Heart right ventricle (tissue), 16 donors: ENCODE measurements around the gene BIN1. TPM values are rescaled to one million over a fixed set of nuclear protein-coding genes. Genes with fewer than 3 reads are reported as not detected.

Source experiments
- ATAC-seq, 8 donors: fragments of 200-7000 bp; cut with Tn5 transposase; one replicate each; pipeline ENCODE4 v1.9.1; 2020; ENCODE audit warnings: mild to moderate bottlenecking in 8 of 8, moderate library complexity in 8 of 8, moderate number of reproducible peaks in 1 of 8
- DNase-seq, 2 donors: peaks; one replicate each; pipeline ENCODE4 v3.0.0-alpha.2; 2020
- H3K27ac ChIP-seq, 10 donors: fragments of 200-600 bp; sonication (generic) in 2 of 10; one replicate each; pipeline versions ENCODE4 v1.5.0 to v1.8.0; 2020 to 2022; ENCODE audit warnings: mild to moderate bottlenecking in 3 of 10
- H3K27me3 ChIP-seq, 7 donors: fragments of 200-600 bp; one replicate each; pipeline ENCODE4 v1.8.0; 2021 to 2022; ENCODE audit warnings: mild to moderate bottlenecking in 2 of 7
- H3K36me3 ChIP-seq, 9 donors: fragments of 200-600 bp; sonication (generic) in 1 of 9; one replicate each; pipeline versions ENCODE4 v1.5.0 to v1.8.0; 2020 to 2022; ENCODE audit warnings: mild to moderate bottlenecking in 2 of 9
- H3K4me1 ChIP-seq, 9 donors: fragments of 200-600 bp; sonication (generic) in 1 of 9; one replicate each; pipeline versions ENCODE4 v1.5.0 to v1.8.0; 2020 to 2022; ENCODE audit warnings: mild to moderate bottlenecking in 4 of 9
- H3K4me3 ChIP-seq, 10 donors: fragments of 200-600 bp; sonication (generic) in 2 of 10; one replicate each; pipeline versions ENCODE4 v1.5.0 to v1.8.0; 2020 to 2022; ENCODE audit warnings: mild to moderate bottlenecking in 7 of 10, moderate library complexity in 2 of 10
- H3K9me3 ChIP-seq, 11 donors: fragments of 200-600 bp in 10 of 11; sonication (generic) in 2 of 11; one replicate each; pipeline versions ENCODE4 v1.5.0 to v1.8.0; 2013 to 2022; ENCODE audit warnings: mild to moderate bottlenecking in 2 of 11, control low read depth in 1 of 11, moderate library complexity in 1 of 11
- CTCF ChIP-seq, 9 donors: fragments of 200-600 bp; sonication (generic) in 2 of 9; IDR thresholded peaks; one replicate each; pipeline versions ENCODE4 v1.5.0 to v1.8.0; 2021 to 2022; ENCODE audit warnings: antibody characterized with exemption in 9 of 9, mild to moderate bottlenecking in 5 of 9, moderate library complexity in 1 of 9
- WGBS, 2 donors: extraction: QIAGEN DNeasy Blood & Tissue Kit; methylation state at CpG; one replicate each; pipeline ENCODE4 v1.1.7; 2013; ENCODE audit warnings: inconsistent platforms in 1 of 2; 5-methylcytosine and 5-hydroxymethylcytosine counted together
- intact Hi-C, 10 donors: fragments of 100-400 bp; cut with DNase I; formaldehyde crosslinking; loops; one replicate each; pipeline versions ENCODE4 v1.11.1 to v1.14.2; 2022
- polyA plus RNA-seq, 2 donors: library from polyadenylated mRNA; stranded (reverse); fragments of 200-250 nt; gene quantifications; one replicate each; pipeline ENCODE4 v1.2.3, GENCODE V29; 2013
- total RNA-seq, 10 donors: library from RNA; stranded (reverse); fragmentation: NEBNext Ultra II Directional in 3 of 10; extraction: Animal tissue kit (Norgen Biotek cat#: 25700) in 3 of 10; gene quantifications; one replicate each; pipeline versions ENCODE4 v1.2.1 to v1.2.4, GENCODE V29; 2021 to 2023
- donor health status: Arrhythmogenic right ventricular cardiomyopathy.
- donor health status: ischemic (EF 13 %, LVEDD 7.1; RV severe dilation, severe dysfunction).
- donor health status: healthy with polysubstance abuse.
- donor health status: DM: no; HTN: yes; CAD: no.
- donor health status: DM: no; HTN: no; CAD: no.
- donor health status: ischemic (EF 25% LVEDD 6.9; RV normal size, moderate dysfunction).
- donor health status: ischemic (EF 25% LVEDD 5.7; RV mildly dilated, moderate dysfunction).
- donor health status: healthy.
- donor health status: DM: yes; HTN: yes; CAD: no.
- donor health status: Ischemic cardiomyopathy.
- donor health status: ischemic (EF 35%, LVEDD 5.7; RV mildly dilated, moderate dysfunction).
- donor health status: nonischemic (EF 11% LVEDD 7.7; RV severe dilation, severe dysfunction).
- donor health status: DM: yes; HTN: yes; CAD: no.
- donor health status: PGD.
- donor health status: ischemic (EF 29% LVEDD 5.4; RV normal size, mild dysfunction).
- donor health status: nonischemic (EF 23%, LVEDD 6.1; RV moderate dilation, normal function).

The BIN1 gene
- total and polyA plus RNA-seq, 12 donors, result 8.4 to 21.7 (median 16.0) TPM

DNA sequence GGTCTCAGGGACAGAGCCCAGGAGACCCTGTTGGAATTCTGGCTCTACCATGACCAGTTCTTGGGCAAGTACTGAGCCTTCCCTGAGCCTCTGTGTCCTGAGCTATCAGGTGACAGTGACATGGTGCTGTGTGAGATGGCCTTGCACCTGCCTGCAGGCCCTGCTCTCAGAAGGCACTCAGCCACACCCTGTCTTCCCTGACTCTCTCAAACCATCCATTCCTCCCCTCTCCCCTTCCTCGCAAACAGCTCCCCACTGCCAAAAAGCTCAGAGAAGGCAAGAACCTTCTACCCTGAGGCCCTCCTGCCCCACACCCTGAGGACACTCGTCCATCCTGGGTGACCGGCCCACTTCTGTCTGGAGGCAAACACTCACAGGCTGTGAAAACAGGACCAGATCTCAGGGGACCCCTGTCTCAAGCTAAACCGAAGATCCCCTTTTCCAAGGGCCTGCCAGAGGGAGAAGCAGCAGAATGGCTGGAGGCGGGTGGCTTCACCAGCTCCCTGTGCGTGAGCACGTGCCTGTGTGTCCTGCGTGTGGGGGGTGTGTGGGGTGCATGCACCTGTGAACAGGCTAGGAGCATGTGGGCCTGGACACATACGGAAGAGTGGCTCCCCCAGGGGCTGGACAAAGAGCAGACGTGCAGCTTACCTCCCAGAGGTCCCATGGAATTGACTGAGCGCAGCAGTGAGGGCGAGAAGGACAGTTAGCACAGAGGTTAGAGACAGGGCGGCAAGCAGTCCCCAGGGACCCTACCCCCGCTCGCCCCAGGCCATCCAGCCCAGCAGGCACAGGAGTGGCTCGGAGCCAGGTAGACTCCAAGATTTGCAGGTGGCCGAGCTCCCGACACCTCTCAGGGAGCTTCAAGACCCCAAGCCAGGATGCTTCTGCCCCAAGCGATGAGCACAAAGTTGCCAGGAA lies 53.9 kb downstream of the BIN1 start:
- DNase-seq, result peak in 1 of 2 donors; percentile 7
- no peak overlapping the region for H3K27ac ChIP-seq
- no peak overlapping the region for H3K4me3 ChIP-seq
- TF ChIP-seq CTCF (IDR thresholded peaks at IDR 0.05), result no peak
- 92% methylated on average over 19 of the region's 19 CpGs for WGBS, 2 donors
- peaks cover 0 to 13% (median 7%) of the 10 kb centered on the region in 9 donors for H3K4me1 ChIP-seq
- intact Hi-C loops, result no loop called here
- ATAC-seq, result no peak
- no peaks in the 10 kb centered on the region for H3K27me3 ChIP-seq
- H3K36me3 ChIP-seq, result peaks cover 0 to 11% (median 0%) of the 10 kb centered on the region in 9 donors
- H3K9me3 ChIP-seq, result no peaks in the 10 kb centered on the region

DNA sequence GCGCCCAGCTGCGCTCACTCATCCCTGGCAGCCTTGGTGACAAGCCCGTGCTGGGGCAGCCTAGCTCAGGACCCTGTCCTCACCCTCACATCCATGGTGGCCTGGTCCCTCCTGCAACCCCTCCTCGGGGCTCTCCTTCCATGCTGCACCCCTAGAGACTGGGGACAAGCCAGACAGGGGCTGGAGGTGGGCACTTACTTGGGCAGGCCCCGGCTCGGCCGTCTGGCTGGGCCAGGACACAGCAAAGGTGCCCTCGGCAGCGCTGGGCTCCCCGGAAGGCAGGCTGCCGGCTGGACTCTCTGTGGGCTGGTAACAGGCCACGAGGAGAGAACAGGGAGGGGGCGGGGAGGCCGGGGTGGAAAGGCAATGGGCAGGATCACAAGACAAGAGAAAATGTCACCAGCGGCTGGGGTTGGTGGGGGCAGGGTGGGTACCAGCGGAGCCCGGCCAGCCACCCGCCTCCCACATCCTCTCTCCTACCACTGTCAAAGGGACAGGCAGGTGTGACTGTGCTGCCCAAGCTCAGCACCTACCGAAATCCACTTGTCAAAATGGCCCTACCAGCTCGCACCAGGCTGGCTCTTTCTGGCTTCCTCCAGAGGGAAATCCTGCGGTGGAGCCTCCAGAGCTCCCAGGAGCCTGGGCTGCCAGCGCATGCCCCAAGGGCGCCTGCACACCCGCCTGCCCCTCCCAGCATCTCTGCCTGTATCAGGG lies 54.7 kb downstream of the BIN1 start:
- ATAC-seq (no peak), DNase-seq (peak in 1 of 2 donors; percentile 9)
- Histone ChIP-seq H3K36me3 (peaks cover 0 to 14% (median 0%) of the 10 kb centered on the region in 9 donors), H3K4me3 (no peak overlapping the region), H3K9me3 (no peaks in the 10 kb centered on the region), H3K27me3 (no peaks in the 10 kb centered on the region), H3K4me1 (peaks cover 0 to 13% (median 7%) of the 10 kb centered on the region in 9 donors), H3K27ac (no peak overlapping the region)
- 89% methylated on average over 24 of the region's 24 CpGs for WGBS, 2 donors
- intact Hi-C loops, result no loop called here
- no peak for TF ChIP-seq CTCF (IDR thresholded peaks at IDR 0.05)

DNA sequence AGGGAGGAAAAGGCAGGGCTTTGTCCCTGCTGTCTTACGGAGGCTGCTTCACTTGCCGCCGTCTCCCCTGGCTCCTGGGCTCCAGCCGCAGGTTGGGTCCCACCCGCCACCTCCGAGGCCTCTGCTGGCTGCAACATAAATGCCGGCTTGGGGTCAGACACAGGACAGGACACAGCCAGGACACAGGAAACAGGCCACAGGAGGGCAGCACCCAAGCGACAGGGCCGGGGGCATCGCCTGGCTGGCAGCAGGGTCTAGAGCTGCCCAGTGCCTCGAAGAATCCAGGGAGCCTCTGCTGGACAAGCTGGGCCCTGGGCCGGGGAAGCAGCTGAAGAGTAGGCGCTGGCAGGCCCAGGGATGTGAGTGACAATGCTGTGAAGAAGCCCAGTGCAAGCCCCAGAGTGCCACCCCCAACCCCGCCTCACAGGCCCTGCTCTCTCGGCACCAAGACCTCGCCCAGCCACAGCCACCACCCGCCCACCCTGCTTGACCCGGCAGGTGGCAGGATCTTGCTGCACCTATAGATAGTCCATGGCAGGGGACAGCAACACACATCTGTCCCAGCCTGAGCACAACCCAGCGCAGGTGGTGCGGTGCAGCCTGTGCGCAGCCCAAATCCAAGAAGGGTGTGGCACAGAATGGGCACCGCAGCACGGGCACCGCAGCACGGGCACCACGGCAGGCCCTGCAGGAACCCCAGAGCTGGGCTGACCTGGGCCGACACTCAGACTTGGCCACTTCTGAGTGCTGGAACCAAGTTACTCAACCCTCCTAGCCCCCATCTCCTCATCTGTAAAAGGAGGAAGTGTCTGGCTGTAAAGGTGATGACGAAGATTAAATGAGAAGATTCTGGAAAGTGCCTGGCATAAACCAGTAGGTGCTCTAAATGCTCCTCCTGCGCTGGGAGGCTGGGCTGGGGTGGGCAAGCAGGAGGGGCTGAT lies 55.6 kb downstream of the BIN1 start:
- no peak overlapping the region for H3K27ac ChIP-seq
- intact Hi-C loops, result no loop called here
- H3K4me1 ChIP-seq, result peaks cover 0 to 13% (median 7%) of the 10 kb centered on the region in 9 donors
- DNase-seq (peak in 1 of 2 donors; percentile 15), ATAC-seq (peak in 1 of 8 donors; percentile 2)
- 75 to 81% methylated on average over 29 of the region's 29 CpGs for WGBS, 2 donors
- H3K9me3 ChIP-seq, result no peaks in the 10 kb centered on the region
- TF ChIP-seq CTCF (IDR thresholded peaks at IDR 0.05), result peak in 2 of 9 donors; percentile 8 to 18
- H3K4me3 ChIP-seq, result no peak overlapping the region
- no peaks in the 10 kb centered on the region for H3K27me3 ChIP-seq
- peaks cover 0 to 14% (median 0%) of the 10 kb centered on the region in 9 donors for H3K36me3 ChIP-seq

GRCh38 chr2:127050803-127051115 lies 56.2 kb downstream of the BIN1 start:
- Histone ChIP-seq H3K9me3 (no peaks in the 10 kb centered on the region), H3K4me3 (no peak overlapping the region), H3K27me3 (no peaks in the 10 kb centered on the region), H3K36me3 (peaks cover 0 to 14% (median 0%) of the 10 kb centered on the region in 9 donors), H3K27ac (no peak overlapping the region), H3K4me1 (peaks cover 0 to 13% (median 10%) of the 10 kb centered on the region in 9 donors)
- DNase-seq (no peak), ATAC-seq (peak in 2 of 8 donors; percentile 4 to 6)
- WGBS, 2 donors, result 72% methylated on average over 11 to 14 of the region's 14 CpGs
- intact Hi-C loops, result no loop called here
- no peak for TF ChIP-seq CTCF (IDR thresholded peaks at IDR 0.05)
